HCT116 (cell line): ENCODE measurements around the gene PTPN1. TPM values are rescaled to one million over a fixed set of nuclear protein-coding genes. Genes with fewer than 3 reads are reported as not detected.

Source experiments
- ATAC-seq: fragments of 200-7000 bp; cut with Tn5 transposase; 2 replicates; pipeline ENCODE4 v1.9.1; 2020; ENCODE audit warnings: mild to moderate bottlenecking, moderate library complexity
- BruUV-seq: library from RNA; stranded (reverse); fragments of 400-500 nt; replicated peaks from 2 replicates; lab custom pipeline; 2021; lab: Mats Ljungman, UMichigan
- CTCF ChIA-PET: fragments of 300-600 bp; sonication (Branson Sonifier 250); formaldehyde crosslinking; loops from one replicate; lab custom pipeline; 2021; ENCODE audit warnings: antibody characterized with exemption; lab: Charles Lee
- POLR2A ChIA-PET: fragments of 300-600, 350-600 bp; sonication (Branson Sonifier 250); formaldehyde crosslinking; loops from one replicate; lab custom pipeline; 2021; ENCODE audit warnings: antibody characterized with exemption; lab: Charles Lee
- RAD21 ChIA-PET, 2 experiments: fragments of 300-600 bp; sonication (Branson Sonifier 250); formaldehyde crosslinking; loops; one replicate each; lab custom pipeline; 2023; ENCODE audit warnings: low total read pairs in 2 of 2; ENCODE audit not compliant: uncharacterized antibody in 2 of 2, unreplicated experiment in 2 of 2, low non-redundant PET in 1 of 2; lab: Charles Lee
- DNase-seq: peaks from one replicate; pipeline ENCODE4 v3.0.0-alpha.2; 2010; ENCODE audit warnings: low read depth, low spot score
- H2AFZ ChIP-seq: fragments of 200-600 bp; shearing (Covaris generic), sonication (generic); 2 replicates; pipeline ENCODE4 v1.6.1; 2017; ENCODE audit warnings: low read depth, mixed run types, mixed read lengths, antibody characterized with exemption, low read length; ENCODE audit not compliant: poor library complexity, severe bottlenecking
- H3K27ac ChIP-seq: 2 replicates; pipeline ENCODE4 v1.5.1; 2012; ENCODE audit warnings: low read depth, low read length
- H3K27me3 ChIP-seq: fragments of 200-600 bp; sonication (generic); 2 replicates; pipeline ENCODE4 v1.6.1; 2016; ENCODE audit warnings: mixed run types, low read length, mixed read lengths; ENCODE audit not compliant: insufficient read depth
- H3K36me3 ChIP-seq, 2 experiments: fragments of 200-500 bp in 1 of 2; fragments of 200-600 bp in 1 of 2; sonication (Bioruptor generic) in 1 of 2; sonication (generic) in 1 of 2; 2 replicates each; pipeline versions ENCODE4 v1.5.1 to v1.6.1; 2014 to 2016; ENCODE audit warnings: low read length in 2 of 2, inconsistent platforms in 1 of 2, mixed read lengths in 1 of 2, mixed run types in 1 of 2; ENCODE audit not compliant: insufficient read depth in 2 of 2, control insufficient read depth in 1 of 2
- H3K4me1 ChIP-seq, 2 experiments: fragments of 200-600 bp in 1 of 2; sonication (generic) in 1 of 2; 2 replicates each; pipeline versions ENCODE4 v1.5.1 to v1.6.1; 2012 to 2017; ENCODE audit warnings: low read length in 2 of 2, inconsistent platforms in 1 of 2, mild to moderate bottlenecking in 1 of 2, mixed read lengths in 1 of 2, mixed run types in 1 of 2, moderate library complexity in 1 of 2; ENCODE audit not compliant: insufficient read depth in 2 of 2, control insufficient read depth in 1 of 2
- H3K4me2 ChIP-seq: fragments of 200-600 bp; sonication (generic); 2 replicates; pipeline ENCODE4 v1.6.1; 2017; ENCODE audit warnings: mixed run types, low read length, mixed read lengths
- H3K4me3 ChIP-seq, 2 experiments: fragments of 200-600 bp in 1 of 2; sonication (generic) in 1 of 2; replicated peaks in 1 of 2; 2 replicates each; pipeline ENCODE4 v1.5.1; 2011 to 2016; ENCODE audit warnings: low read length in 2 of 2, control low read depth in 1 of 2, low read depth in 1 of 2, mild to moderate bottlenecking in 1 of 2, mixed read lengths in 1 of 2, mixed run types in 1 of 2
- H3K79me2 ChIP-seq: fragments of 200-600 bp; sonication (generic); 2 replicates; pipeline ENCODE4 v1.6.1; 2017; ENCODE audit warnings: mild to moderate bottlenecking, mixed run types, low read length, moderate library complexity, mixed read lengths; ENCODE audit not compliant: insufficient read depth
- H3K9ac ChIP-seq: fragments of 200-600 bp; sonication (generic); 2 replicates; pipeline ENCODE4 v1.6.1; 2016; ENCODE audit warnings: low read length, mixed read lengths
- H3K9me2 ChIP-seq: fragments of 200-600 bp; sonication (generic), shearing (Covaris generic); 2 replicates; pipeline ENCODE4 v1.6.1; 2017; ENCODE audit warnings: mixed run types, mild to moderate bottlenecking, moderate library complexity; ENCODE audit not compliant: insufficient read depth
- H3K9me3 ChIP-seq, 2 experiments: fragments of 200-500 bp in 1 of 2; fragments of 200-600 bp in 1 of 2; sonication (Bioruptor generic) in 1 of 2; sonication (generic) in 1 of 2; 2 replicates each; pipeline ENCODE4 v1.6.1; 2014 to 2017; ENCODE audit warnings: low read length in 2 of 2, mixed read lengths in 2 of 2, inconsistent platforms in 1 of 2, low read depth in 1 of 2, mild to moderate bottlenecking in 1 of 2, mixed run types in 1 of 2, moderate library complexity in 1 of 2; ENCODE audit not compliant: control insufficient read depth in 1 of 2, insufficient read depth in 1 of 2
- H4K20me1 ChIP-seq: fragments of 200-600 bp; sonication (generic), shearing (Covaris generic); 2 replicates; pipeline ENCODE4 v1.6.1; 2017; ENCODE audit warnings: mixed run types, mild to moderate bottlenecking, moderate library complexity; ENCODE audit not compliant: insufficient read depth
- CEBPB ChIP-seq: IDR thresholded peaks from 2 replicates; pipeline ENCODE4 v1.6.1; 2012; ENCODE audit warnings: low read depth
- EGR1 ChIP-seq: IDR thresholded peaks from 2 replicates; pipeline ENCODE4 v1.6.1; 2012; ENCODE audit warnings: low read depth
- POLR2A ChIP-seq: IDR thresholded peaks from 2 replicates; pipeline ENCODE4 v1.7.0; 2011; ENCODE audit warnings: borderline replicate concordance; ENCODE audit not compliant: insufficient read depth, insufficient read length; ENCODE audit errors: extremely low read depth
- ZFX ChIP-seq: fragments of 450-650 bp; IDR thresholded peaks from 2 replicates; pipeline ENCODE4 v1.6.1; 2017
- intact Hi-C: fragments of 100-400 bp; cut with micrococcal nuclease; formaldehyde crosslinking; loops from 2 replicates; pipeline ENCODE4 v1.10.0; 2022
- total RNA-seq: library from RNA; stranded (reverse); gene quantifications from one replicate; pipeline ENCODE4 v1.2.1, GENCODE V29; 2021; ENCODE audit not compliant: unreplicated experiment
- TF ChIP-seq, protein P1 (sequence below), 3 experiments: fragments of 200-600 bp in 1 of 3; sonication (generic) in 1 of 3; IDR thresholded peaks in 2 of 3; conservative IDR thresholded peaks in 1 of 3; 2 replicates each; pipeline ENCODE4 v1.5.1; 2012 to 2017; ENCODE audit warnings: low read depth in 2 of 3, low read length in 2 of 3, antibody characterized with exemption in 1 of 3, borderline replicate concordance in 1 of 3, control low read depth in 1 of 3, mild to moderate bottlenecking in 1 of 3, mixed read lengths in 1 of 3, mixed run types in 1 of 3, moderate library complexity in 1 of 3; ENCODE audit not compliant: insufficient read depth in 1 of 3
- TF ChIP-seq, protein P2 (sequence below): IDR thresholded peaks from 2 replicates; pipeline ENCODE4 v1.6.1; 2012; ENCODE audit warnings: low read depth

PTPN1 gene
- total RNA-seq, 1 experiment from 2014 or later, result 47.5 TPM

DNA sequence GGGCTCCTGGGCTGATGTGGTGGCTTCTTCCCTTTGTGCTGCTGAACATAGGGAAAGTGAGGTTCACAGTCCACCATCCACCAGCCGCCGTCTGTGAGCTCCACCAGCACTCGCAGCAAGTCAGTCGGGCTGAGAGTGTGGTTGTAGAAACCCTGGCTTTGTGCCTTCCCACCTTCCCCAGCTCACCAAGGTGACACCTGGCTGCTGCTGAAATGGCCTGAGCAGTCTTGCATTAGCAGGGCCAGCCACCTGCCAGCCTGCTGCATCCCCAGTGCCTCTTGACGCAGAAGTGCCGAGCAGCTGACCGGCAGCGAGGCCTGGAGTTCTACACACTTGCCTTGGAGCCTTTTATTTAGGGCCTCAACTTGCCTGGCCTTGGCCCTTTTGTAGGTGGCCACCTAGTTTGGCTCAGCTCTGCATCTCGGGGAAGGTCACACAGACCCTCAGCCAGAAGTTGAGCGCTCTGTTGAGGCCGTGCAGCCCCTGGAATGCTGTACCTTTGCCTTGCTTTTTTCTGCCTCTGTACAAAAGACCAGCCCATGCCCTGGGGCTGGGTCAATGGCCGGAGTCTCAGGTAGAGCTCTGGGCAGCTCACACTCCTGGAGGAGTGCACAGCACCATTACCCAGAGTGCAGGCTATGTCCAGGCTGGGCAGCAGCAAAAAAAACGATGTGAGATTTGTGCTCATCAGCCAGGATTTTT lies 76.5 kb downstream of the PTPN1 start:
- TF ChIP-seq ZFX (no peak), CEBPB (no peak), EGR1 (no peak), POLR2A (no peak)
- TF ChIP-seq, protein P1, sequence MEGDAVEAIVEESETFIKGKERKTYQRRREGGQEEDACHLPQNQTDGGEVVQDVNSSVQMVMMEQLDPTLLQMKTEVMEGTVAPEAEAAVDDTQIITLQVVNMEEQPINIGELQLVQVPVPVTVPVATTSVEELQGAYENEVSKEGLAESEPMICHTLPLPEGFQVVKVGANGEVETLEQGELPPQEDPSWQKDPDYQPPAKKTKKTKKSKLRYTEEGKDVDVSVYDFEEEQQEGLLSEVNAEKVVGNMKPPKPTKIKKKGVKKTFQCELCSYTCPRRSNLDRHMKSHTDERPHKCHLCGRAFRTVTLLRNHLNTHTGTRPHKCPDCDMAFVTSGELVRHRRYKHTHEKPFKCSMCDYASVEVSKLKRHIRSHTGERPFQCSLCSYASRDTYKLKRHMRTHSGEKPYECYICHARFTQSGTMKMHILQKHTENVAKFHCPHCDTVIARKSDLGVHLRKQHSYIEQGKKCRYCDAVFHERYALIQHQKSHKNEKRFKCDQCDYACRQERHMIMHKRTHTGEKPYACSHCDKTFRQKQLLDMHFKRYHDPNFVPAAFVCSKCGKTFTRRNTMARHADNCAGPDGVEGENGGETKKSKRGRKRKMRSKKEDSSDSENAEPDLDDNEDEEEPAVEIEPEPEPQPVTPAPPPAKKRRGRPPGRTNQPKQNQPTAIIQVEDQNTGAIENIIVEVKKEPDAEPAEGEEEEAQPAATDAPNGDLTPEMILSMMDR (IDR thresholded peaks at IDR 0.05 in 2 of 3, conservative IDR thresholded peaks at IDR 0.05 in 1 of 3; ENCODE audit: borderline replicate concordance in 1 of 3, insufficient read depth in 1 of 3, low read depth in 2 of 3, low read length in 2 of 3), result no peak
- TF ChIP-seq, protein P2, sequence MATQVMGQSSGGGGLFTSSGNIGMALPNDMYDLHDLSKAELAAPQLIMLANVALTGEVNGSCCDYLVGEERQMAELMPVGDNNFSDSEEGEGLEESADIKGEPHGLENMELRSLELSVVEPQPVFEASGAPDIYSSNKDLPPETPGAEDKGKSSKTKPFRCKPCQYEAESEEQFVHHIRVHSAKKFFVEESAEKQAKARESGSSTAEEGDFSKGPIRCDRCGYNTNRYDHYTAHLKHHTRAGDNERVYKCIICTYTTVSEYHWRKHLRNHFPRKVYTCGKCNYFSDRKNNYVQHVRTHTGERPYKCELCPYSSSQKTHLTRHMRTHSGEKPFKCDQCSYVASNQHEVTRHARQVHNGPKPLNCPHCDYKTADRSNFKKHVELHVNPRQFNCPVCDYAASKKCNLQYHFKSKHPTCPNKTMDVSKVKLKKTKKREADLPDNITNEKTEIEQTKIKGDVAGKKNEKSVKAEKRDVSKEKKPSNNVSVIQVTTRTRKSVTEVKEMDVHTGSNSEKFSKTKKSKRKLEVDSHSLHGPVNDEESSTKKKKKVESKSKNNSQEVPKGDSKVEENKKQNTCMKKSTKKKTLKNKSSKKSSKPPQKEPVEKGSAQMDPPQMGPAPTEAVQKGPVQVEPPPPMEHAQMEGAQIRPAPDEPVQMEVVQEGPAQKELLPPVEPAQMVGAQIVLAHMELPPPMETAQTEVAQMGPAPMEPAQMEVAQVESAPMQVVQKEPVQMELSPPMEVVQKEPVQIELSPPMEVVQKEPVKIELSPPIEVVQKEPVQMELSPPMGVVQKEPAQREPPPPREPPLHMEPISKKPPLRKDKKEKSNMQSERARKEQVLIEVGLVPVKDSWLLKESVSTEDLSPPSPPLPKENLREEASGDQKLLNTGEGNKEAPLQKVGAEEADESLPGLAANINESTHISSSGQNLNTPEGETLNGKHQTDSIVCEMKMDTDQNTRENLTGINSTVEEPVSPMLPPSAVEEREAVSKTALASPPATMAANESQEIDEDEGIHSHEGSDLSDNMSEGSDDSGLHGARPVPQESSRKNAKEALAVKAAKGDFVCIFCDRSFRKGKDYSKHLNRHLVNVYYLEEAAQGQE, result no peak
- TF ChIP-seq, all 23 proteins: peak for 0
- Histone ChIP-seq H3K27me3 (no peaks in the 10 kb centered on the region), H3K27ac (no peak overlapping the region), H3K4me1 (no peaks in the 10 kb centered on the region), H3K79me2 (peaks cover 5% of the 10 kb centered on the region; the same call in 1 of the 2 replicates), H3K4me3 (no peak overlapping the region), H3K36me3 (peaks cover 15 to 21% of the 10 kb centered on the region in 2 experiments; a peak in 3 of 4 replicates), H4K20me1 (no peaks in the 10 kb centered on the region), H2AFZ (no peak overlapping the region), H3K4me2 (no peak overlapping the region), H3K9me2 (no peaks in the 10 kb centered on the region), H3K9me3 (no peaks in the 10 kb centered on the region), H3K9ac (no peak overlapping the region)
- no TSS peak for BruUV-seq
- ChIA-PET POLR2A (interaction anchor here (1.5 kb wide), 1 partner anchor 73 kb away, joined by 3 read pairs; no protein-coding TSS in a partner anchor), CTCF (interaction anchor here (0.6 to 1.2 kb wide), 3 partner anchors 80 to 208 kb away, joined by 3 to 5 read pairs (median 4); partner anchors contain the start of gene BCAS4), RAD21 (no interaction called here)
- no peak for ATAC-seq
- intact Hi-C loops, result no loop called here
- no peak for DNase-seq
